G401 (cell line): Measurements from ENCODE around the gene NACC2. TPM values are rescaled to one million over a fixed set of nuclear protein-coding genes. Genes with fewer than 3 reads are reported as not detected.

Source experiments
- DNase-seq: peaks from one replicate; pipeline ENCODE4 v3.0.0-alpha.2; 2015; ENCODE audit warnings: low spot score
- in situ Hi-C: cut with HindIII; loops from 2 replicates; pipeline ENCODE4 v1.10.0; 2016; ENCODE audit warnings: low sequenced_read_pairs, mixed read lengths
- total RNA-seq: library from RNA; depleted of rRNA; stranded (reverse); fragments of >200 nt; shearing (Covaris generic); gene quantifications from 2 replicates; pipeline ENCODE4 v1.2.3, GENCODE V29; 2014

Gene NACC2
- total RNA-seq, 1 experiment from 2014 or later, result 12.8 TPM

GRCh38 chr9:136019041-136019680 is 75.9 kb downstream of the NACC2 start:
- in situ Hi-C loops, result no loop called here
- peak; percentile 47 for DNase-seq

- DNase-seq, result no peak
- in situ Hi-C loops, result no loop called here
These were observed 76.6 kb downstream of the NACC2 start for GRCh38 chr9:136018257-136019031.

GRCh38 chr9:136017289-136018190 is 77.5 kb downstream of the NACC2 start:
- in situ Hi-C loops, result no loop called here
- no peak for DNase-seq

- no peak for DNase-seq
- in situ Hi-C loops, result no loop called here
These were observed 78.4 kb downstream of the NACC2 start for GRCh38 chr9:136016572-136017288.

- no peak for DNase-seq
- in situ Hi-C loops, result no loop called here
These were observed 79.2 kb downstream of the NACC2 start for GRCh38 chr9:136015656-136016571.

- DNase-seq, result no peak
- in situ Hi-C loops, result no loop called here
These were observed 80.0 kb downstream of the NACC2 start for GRCh38 chr9:136014924-136015633.

GRCh38 chr9:136014147-136014923 is 80.8 kb downstream of the NACC2 start:
- no peak for DNase-seq
- in situ Hi-C loops, result no loop called here

- in situ Hi-C loops, result no loop called here
- no peak for DNase-seq
These were observed 81.5 kb downstream of the NACC2 start for GRCh38 chr9:136013524-136014034.

GRCh38 chr9:136013116-136013515 is 82.0 kb downstream of the NACC2 start:
- in situ Hi-C loops, result no loop called here
- no peak for DNase-seq

- no peak for DNase-seq
- in situ Hi-C loops, result no loop called here
These were observed 82.4 kb downstream of the NACC2 start for GRCh38 chr9:136012651-136013050.

- in situ Hi-C loops, result no loop called here
- DNase-seq, result no peak
These were observed 83.2 kb downstream of the NACC2 start for GRCh38 chr9:136011703-136012496.

- DNase-seq, result no peak
These were observed 83.8 kb downstream of the NACC2 start for GRCh38 chr9:136011376-136011702.

GRCh38 chr9:136010615-136011361 is 84.3 kb downstream of the NACC2 start:
- DNase-seq, result no peak
- in situ Hi-C loops, result no loop called here

More at GRCh38 chr9:136011376-136011702, 83.8 kb downstream of the NACC2 start:
- in situ Hi-C loops, result no loop called here

- in situ Hi-C loops, result no loop called here
- DNase-seq, result no peak
These were observed 84.9 kb downstream of the NACC2 start for GRCh38 chr9:136010176-136010575.

- DNase-seq, result no peak
- in situ Hi-C loops, result loop anchor here (5.0 kb wide), 1 partner anchor 103 kb away; no protein-coding TSS in a partner anchor
These were observed 85.6 kb downstream of the NACC2 start for GRCh38 chr9:136009516-136009915.
